Left lung (tissue), 10 donors: ENCODE results near the gene TADA1. TPM values are rescaled to one million over a fixed set of nuclear protein-coding genes. Genes with fewer than 3 reads are reported as not detected.

Experiments used
- ATAC-seq: fragments of 200-7000 bp; cut with Tn5 transposase; one replicate; pipeline ENCODE4 v1.9.1; 2020; ENCODE audit warnings: moderate library complexity
- DNase-seq, 4 donors: peaks; one replicate each; pipeline ENCODE4 v3.0.0-alpha.2; 2013 to 2020
- H3K27ac ChIP-seq, 2 donors: fragments of 200-600 bp; sonication (generic) in 1 of 2; one replicate each; pipeline versions ENCODE4 v1.5.0 to v1.8.0; 2020 to 2021
- H3K27me3 ChIP-seq, 2 donors: fragments of 200-600 bp; sonication (generic) in 1 of 2; one replicate each; pipeline versions ENCODE4 v1.5.0 to v1.8.0; 2020 to 2021
- H3K36me3 ChIP-seq, 2 donors: fragments of 200-600 bp; sonication (generic) in 1 of 2; one replicate each; pipeline versions ENCODE4 v1.5.0 to v1.8.0; 2020 to 2021
- H3K4me1 ChIP-seq, 2 donors: fragments of 200-600 bp; one replicate each; pipeline ENCODE4 v1.8.0; 2021
- H3K4me3 ChIP-seq, 2 donors: fragments of 200-600 bp; sonication (generic) in 1 of 2; one replicate each; pipeline versions ENCODE4 v1.5.0 to v1.8.0; 2020 to 2021; ENCODE audit warnings: mild to moderate bottlenecking in 1 of 2
- H3K9me3 ChIP-seq, 2 donors: fragments of 200-600 bp; sonication (generic) in 1 of 2; one replicate each; pipeline versions ENCODE4 v1.5.0 to v1.8.0; 2020 to 2021
- CTCF ChIP-seq, 2 donors: fragments of 200-600 bp; sonication (generic) in 1 of 2; IDR thresholded peaks; one replicate each; pipeline versions ENCODE4 v1.5.0 to v1.8.0; 2021; ENCODE audit warnings: antibody characterized with exemption in 2 of 2
- intact Hi-C, 2 donors: fragments of 100-400 bp; cut with DNase I; formaldehyde crosslinking; loops; one replicate each; pipeline versions ENCODE4 v1.11.2 to v1.14.2; 2022
- polyA plus RNA-seq, 6 donors: library from polyadenylated mRNA; unstranded; fragments of 120-200 nt; gene quantifications; one replicate each; pipeline ENCODE4 v1.2.1, GENCODE V29; 2013; ENCODE audit not compliant: insufficient read length in 6 of 6
- total RNA-seq, 2 donors: library from RNA; stranded (reverse); fragmentation: NEBNext Ultra II Directional; extraction: Animal tissue kit (Norgen Biotek cat#: 25700); gene quantifications; one replicate each; pipeline ENCODE4 v1.2.1, GENCODE V29; 2021
- donor health status: DM: no; HTN: yes; CAD: no.
- donor health status: DM: no; HTN: no; CAD: no.

TADA1 gene
- total and polyA plus RNA-seq, 8 donors: 7.5 to 24.8 (median 22.9) TPM

- intact Hi-C loops: no loop called here
- ATAC-seq: no peak
- H3K27me3 ChIP-seq: peaks cover 30 to 44% of the 10 kb centered on the region in 2 donors
These were observed 42.9 kb upstream of the TADA1 start for GRCh38 chr1:166918956-166919316.

DNA sequence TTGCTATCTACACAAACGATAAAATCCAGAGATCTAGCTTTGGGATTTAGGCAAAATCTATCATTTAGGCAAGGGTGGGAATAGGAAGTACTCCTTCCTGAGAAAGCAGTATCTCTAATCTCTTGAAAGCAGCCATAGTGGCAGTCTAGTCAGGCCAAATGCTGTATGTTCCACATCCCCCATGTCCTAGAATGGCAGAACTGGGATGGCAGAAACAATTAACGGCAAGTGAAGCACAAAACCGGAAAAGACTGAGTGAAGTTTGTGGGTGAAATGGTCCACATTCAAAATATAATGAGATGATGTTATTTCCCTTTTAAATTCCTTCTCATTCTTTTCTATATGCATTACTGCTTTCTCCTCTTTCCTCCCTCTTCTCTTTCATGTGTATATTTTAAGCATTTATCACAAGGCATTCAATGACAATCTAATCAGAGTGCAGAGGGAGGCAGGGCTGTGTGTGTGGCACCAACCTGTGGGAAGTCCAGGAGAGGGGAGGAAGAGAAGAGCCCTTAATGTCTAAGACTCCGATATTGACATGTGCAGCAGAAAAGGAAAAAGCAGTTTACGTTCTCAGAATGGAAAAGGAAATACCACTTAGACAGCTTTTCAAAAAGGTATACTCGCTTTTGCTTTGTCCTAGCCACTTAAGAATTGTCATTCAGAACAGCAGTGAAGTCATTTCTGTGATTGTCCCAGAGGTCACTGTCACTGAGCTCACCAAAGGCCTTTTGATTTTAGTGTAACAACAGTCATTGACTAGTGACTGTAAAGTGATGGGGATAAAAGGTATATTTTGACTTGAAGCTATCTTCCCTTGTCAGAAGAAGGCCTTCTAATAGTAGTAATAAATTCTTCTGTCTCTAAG, 42.3 kb upstream of the TADA1 start:
- intact Hi-C loops: no loop called here
- no peak overlapping the region for H3K27ac ChIP-seq
- peaks cover 30 to 44% of the 10 kb centered on the region in 2 donors for H3K27me3 ChIP-seq
- H3K4me3 ChIP-seq: no peak overlapping the region
- peaks cover 0 to 10% of the 10 kb centered on the region in 2 donors for H3K4me1 ChIP-seq
- no peak for TF ChIP-seq CTCF (IDR thresholded peaks at IDR 0.05)
- no peaks in the 10 kb centered on the region for H3K9me3 ChIP-seq
- DNase-seq (no peak), ATAC-seq (no peak)
- H3K36me3 ChIP-seq: no peaks in the 10 kb centered on the region

More at GRCh38 chr1:166918956-166919316, 42.9 kb upstream of the TADA1 start:
- H3K4me1 ChIP-seq: peaks cover 0 to 10% of the 10 kb centered on the region in 2 donors
- no peak overlapping the region for H3K4me3 ChIP-seq
- no peaks in the 10 kb centered on the region for H3K9me3 ChIP-seq
- H3K36me3 ChIP-seq: no peaks in the 10 kb centered on the region
- DNase-seq: no peak
- H3K27ac ChIP-seq: no peak overlapping the region
- no peak for TF ChIP-seq CTCF (IDR thresholded peaks at IDR 0.05)

- Histone ChIP-seq H3K9me3 (no peaks in the 10 kb centered on the region), H3K27me3 (peaks cover 17 to 25% of the 10 kb centered on the region in 2 donors), H3K4me1 (peaks cover 0 to 7% of the 10 kb centered on the region in 2 donors), H3K4me3 (no peak overlapping the region), H3K27ac (no peak overlapping the region), H3K36me3 (no peaks in the 10 kb centered on the region)
- intact Hi-C loops: no loop called here
- DNase-seq (no peak), ATAC-seq (no peak)
- no peak for TF ChIP-seq CTCF (IDR thresholded peaks at IDR 0.05)
These were observed 39.9 kb upstream of the TADA1 start for GRCh38 chr1:166915941-166916340.

- ATAC-seq (no peak), DNase-seq (no peak)
- intact Hi-C loops: no loop called here
- Histone ChIP-seq H3K9me3 (no peaks in the 10 kb centered on the region), H3K4me1 (no peaks in the 10 kb centered on the region), H3K27me3 (peaks cover 8 to 16% of the 10 kb centered on the region in 2 donors), H3K36me3 (no peaks in the 10 kb centered on the region), H3K27ac (no peak overlapping the region), H3K4me3 (no peak overlapping the region)
- no peak for TF ChIP-seq CTCF (IDR thresholded peaks at IDR 0.05)
These were observed 39.0 kb upstream of the TADA1 start for GRCh38 chr1:166915042-166915441.

- H3K4me3 ChIP-seq: no peak overlapping the region
- no peaks in the 10 kb centered on the region for H3K9me3 ChIP-seq
- DNase-seq (no peak), ATAC-seq (no peak)
- no peak for TF ChIP-seq CTCF (IDR thresholded peaks at IDR 0.05)
- peaks cover 0 to 7% of the 10 kb centered on the region in 2 donors for H3K27me3 ChIP-seq
- intact Hi-C loops: no loop called here
- H3K36me3 ChIP-seq: no peaks in the 10 kb centered on the region
- no peak overlapping the region for H3K27ac ChIP-seq
- no peaks in the 10 kb centered on the region for H3K4me1 ChIP-seq
These were observed 38.0 kb upstream of the TADA1 start for GRCh38 chr1:166914111-166914510.
